HL-60 (cell line): Measurements from ENCODE around the gene FOXP1.

Experiments used
- CTCF ChIP-seq: IDR thresholded peaks from one replicate; pipeline ENCODE4 v1.5.1; 2011; ENCODE audit warnings: low read length, control low read depth, inconsistent platforms; ENCODE audit not compliant: insufficient read depth
- POLR2AphosphoS5 ChIP-seq: IDR thresholded peaks from 2 replicates; pipeline ENCODE4 v1.6.1; 2012; ENCODE audit warnings: low read depth

DNA sequence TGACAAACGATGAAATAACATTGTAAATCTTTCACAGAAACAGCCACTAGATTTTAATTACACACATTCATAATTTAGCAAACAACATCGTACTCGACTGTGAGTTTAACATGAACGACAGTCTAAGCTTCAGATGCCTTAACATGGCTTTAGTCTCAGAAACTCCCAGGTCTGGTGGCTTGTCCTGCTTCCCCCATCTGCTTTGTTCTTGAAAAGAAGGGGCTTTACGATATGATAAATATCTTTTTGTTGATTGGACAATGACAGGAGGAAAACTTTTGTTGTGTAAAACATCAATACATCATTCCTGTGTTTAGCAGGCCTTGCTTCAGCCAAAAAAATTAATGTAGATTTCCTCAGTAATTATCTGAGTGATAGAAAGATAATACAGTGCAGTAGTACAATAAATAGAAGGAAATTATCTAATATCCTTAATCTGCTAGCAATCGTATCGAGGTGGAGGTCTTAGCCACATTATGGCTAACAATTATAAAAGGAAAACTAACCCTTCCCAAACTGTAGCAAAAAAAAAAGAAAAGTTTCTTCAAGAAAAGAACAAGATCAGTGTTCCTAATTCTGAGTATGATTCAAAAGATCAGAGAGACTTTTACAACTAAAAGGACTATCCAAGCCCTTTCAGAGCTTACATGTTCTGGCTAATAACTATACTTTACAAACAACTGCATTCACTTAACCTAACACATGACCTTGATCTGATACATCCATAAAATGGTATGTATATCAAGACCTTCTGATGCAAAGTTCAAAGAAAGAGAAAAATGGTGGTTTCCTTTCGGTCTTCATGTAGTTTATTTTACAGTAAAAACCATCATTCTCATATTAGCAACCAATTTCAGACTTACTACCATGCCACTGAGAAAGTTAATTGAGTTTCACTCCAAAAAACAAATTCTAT, 535.7 kb downstream of the FOXP1 start:
- TF ChIP-seq CTCF (no peak), POLR2AphosphoS5 (no peak)
